CD4-positive, alpha-beta T cell (primary cell): ENCODE measurements around the gene GPX2. TPM values are rescaled to one million over a fixed set of nuclear protein-coding genes. Genes with fewer than 3 reads are reported as not detected.
A peak's percentile ranks its signal among the peaks of the same experiment; 100 is the strongest.

Source experiments
- ATAC-seq: fragments of 200-7000 bp; cut with Tn5 transposase; one replicate; pipeline ENCODE4 v1.10.0; 2022; ENCODE audit warnings: mild to moderate bottlenecking; ENCODE audit not compliant: poor library complexity
- CTCF ChIA-PET: fragments of 350-600 bp; sonication (Branson Sonifier 250); formaldehyde crosslinking; loops from one replicate; lab custom pipeline; 2021; ENCODE audit warnings: antibody characterized with exemption, inconsistent platforms; lab: Charles Lee
- POLR2A ChIA-PET: fragments of 350-600 bp; sonication (Branson Sonifier 250); formaldehyde crosslinking; loops from one replicate; lab custom pipeline; 2021; ENCODE audit warnings: antibody characterized with exemption, inconsistent platforms; lab: Charles Lee
- DNase-seq, 14 experiments: peaks; one replicate each; pipeline ENCODE4 v3.0.0-alpha.2; 2013 to 2020; ENCODE audit warnings: mixed read lengths in 2 of 14
- H3K27ac ChIP-seq, 2 donors: one replicate each; pipeline versions ENCODE4 v1.5.1 to v1.7.0; 2013; ENCODE audit warnings: low read length in 2 of 2, low read depth in 1 of 2, mild to moderate bottlenecking in 1 of 2
- H3K27me3 ChIP-seq, 2 experiments: 1 replicate in 1 of 2; 2 replicates in 1 of 2; pipeline versions ENCODE4 v1.6.1 to v1.7.0; 2013; ENCODE audit warnings: low read length in 2 of 2, control low read depth in 1 of 2, mild to moderate bottlenecking in 1 of 2, moderate library complexity in 1 of 2; ENCODE audit not compliant: insufficient read depth in 2 of 2, control insufficient read depth in 1 of 2
- H3K36me3 ChIP-seq: one replicate; pipeline ENCODE4 v1.6.1; 2013; ENCODE audit warnings: low read length, control low read depth; ENCODE audit not compliant: insufficient read depth
- H3K4me1 ChIP-seq: one replicate; pipeline ENCODE4 v1.6.1; 2013; ENCODE audit warnings: low read length, control low read depth; ENCODE audit not compliant: insufficient read depth
- H3K4me3 ChIP-seq: one replicate; pipeline ENCODE4 v1.5.1; 2013; ENCODE audit warnings: mild to moderate bottlenecking, low read length, moderate library complexity
- H3K9me3 ChIP-seq, 2 experiments: 1 replicate in 1 of 2; 2 replicates in 1 of 2; pipeline versions ENCODE4 v1.6.1 to v1.7.0; 2013; ENCODE audit warnings: low read length in 2 of 2, mild to moderate bottlenecking in 2 of 2, control low read depth in 1 of 2, moderate library complexity in 1 of 2; ENCODE audit not compliant: control insufficient read depth in 1 of 2, insufficient read depth in 1 of 2
- H3K27ac Mint-ChIP-seq: one replicate; pipeline ENCODE4 v1.8.0; 2020; ENCODE audit warnings: mixed read lengths
- H3K27me3 Mint-ChIP-seq: one replicate; pipeline ENCODE4 v1.8.0; 2021; ENCODE audit warnings: mixed read lengths
- H3K36me3 Mint-ChIP-seq: one replicate; pipeline ENCODE4 v1.8.0; 2021; ENCODE audit warnings: low read depth, mixed read lengths
- H3K4me1 Mint-ChIP-seq: one replicate; pipeline ENCODE4 v1.8.0; 2021; ENCODE audit warnings: low read depth, mixed read lengths
- H3K4me3 Mint-ChIP-seq: one replicate; pipeline ENCODE4 v1.8.0; 2020; ENCODE audit warnings: mild to moderate bottlenecking, mixed read lengths
- H3K9me3 Mint-ChIP-seq: one replicate; pipeline ENCODE4 v1.8.0; 2020; ENCODE audit warnings: mixed read lengths
- CTCF ChIP-seq: fragments of 200-600 bp; IDR thresholded peaks from one replicate; pipeline ENCODE4 v1.8.0; 2022; ENCODE audit warnings: antibody characterized with exemption, mild to moderate bottlenecking
- intact Hi-C, 2 experiments: fragments of 100-400 bp; cut with DNase I in 1 of 2; cut with micrococcal nuclease in 1 of 2; formaldehyde crosslinking; loops; one replicate each; pipeline versions ENCODE4 v1.15.1 to v1.9.0; 2023 to 2025; cut with DNase I, micrococcal nuclease
- total RNA-seq, 174 experiments: library from RNA in 2 of 174; stranded (reverse) in 2 of 174; gene quantifications; one replicate each; pipeline ENCODE4 v1.2.3 and lab custom pipeline; 2021 to 2026

GPX2 gene
- total RNA-seq, 2 experiments from 2014 or later, result not detected

DNA sequence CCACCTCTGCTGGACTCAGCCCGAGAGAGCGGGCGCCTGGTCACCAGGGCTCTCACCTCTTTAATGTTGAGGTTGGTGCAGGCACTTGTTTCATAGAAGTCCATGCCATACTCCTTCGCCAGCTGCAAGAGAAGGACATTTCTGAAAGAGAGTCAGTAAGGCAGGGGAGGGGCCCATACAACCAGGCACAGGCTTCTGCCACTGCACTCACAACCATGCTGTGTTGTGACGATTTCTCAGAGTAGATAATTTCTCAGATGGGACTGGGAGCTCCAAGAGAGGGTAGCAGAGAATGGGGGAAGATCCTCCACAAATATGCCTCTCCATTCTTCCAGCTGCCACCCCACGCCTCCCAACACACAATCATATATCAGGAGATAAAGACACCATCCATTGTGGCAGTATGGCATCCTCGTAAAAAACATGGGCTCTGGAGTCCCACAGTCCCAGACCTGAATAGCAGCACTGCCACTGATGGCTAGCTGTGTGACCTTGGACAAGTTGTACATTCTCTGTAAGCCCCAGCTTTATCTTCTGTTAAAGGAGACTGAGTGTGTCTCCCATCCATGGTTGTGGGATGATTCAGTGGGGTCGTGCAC lies 6.2 kb upstream of the GPX2 start:
- no peak for DNase-seq
- intact Hi-C loops, result no loop called here
- Mint-ChIP-seq H3K9me3 (no peaks in the 10 kb centered on the region), H3K27me3 (no peaks in the 10 kb centered on the region), H3K27ac (no peak overlapping the region), H3K4me1 (peaks cover 47% of the 10 kb centered on the region), H3K4me3 (no peak overlapping the region), H3K36me3 (peaks cover 60% of the 10 kb centered on the region)
- no peak overlapping the region for H3K4me3 ChIP-seq
- CTCF ChIA-PET, result no interaction called here
- TF ChIP-seq CTCF, result no peak
- no peak for ATAC-seq
- H3K36me3 ChIP-seq, result peaks cover 53% of the 10 kb centered on the region
- peaks cover 16% of the 10 kb centered on the region for H3K4me1 ChIP-seq
- H3K27me3 ChIP-seq, result no peaks in the 10 kb centered on the region
- POLR2A ChIA-PET, result interaction anchor here (1.0 kb wide), 1 partner anchor 38 kb away, joined by 3 read pairs; no protein-coding TSS in a partner anchor
- H3K9me3 ChIP-seq, result no peaks in the 10 kb centered on the region
- H3K27ac ChIP-seq, result no peak overlapping the region

- Histone ChIP-seq H3K4me1 (peaks cover 20% of the 10 kb centered on the region), H3K27ac (no peak overlapping the region), H3K27me3 (no peaks in the 10 kb centered on the region), H3K9me3 (no peaks in the 10 kb centered on the region), H3K36me3 (peaks cover 59% of the 10 kb centered on the region), H3K4me3 (no peak overlapping the region)
- peaks cover 67% of the 10 kb centered on the region for H3K36me3 Mint-ChIP-seq
- ATAC-seq (no peak), DNase-seq (no peak)
- TF ChIP-seq CTCF, result no peak
- no peaks in the 10 kb centered on the region for H3K27me3 Mint-ChIP-seq
- ChIA-PET CTCF (no interaction called here), POLR2A (interaction anchor here (0.6 to 2.5 kb wide), 3 partner anchors 9 to 37 kb away, joined by 3 to 7 read pairs (median 5); partner anchors contain the start of gene CHURC1)
- H3K4me3 Mint-ChIP-seq, result no peak overlapping the region
- H3K4me1 Mint-ChIP-seq, result peaks cover 53% of the 10 kb centered on the region
- no peak overlapping the region for H3K27ac Mint-ChIP-seq
- H3K9me3 Mint-ChIP-seq, result no peaks in the 10 kb centered on the region
- intact Hi-C loops, result no loop called here
These were observed 5.4 kb upstream of the GPX2 start for GRCh38 chr14:64947710-64948611.

DNA sequence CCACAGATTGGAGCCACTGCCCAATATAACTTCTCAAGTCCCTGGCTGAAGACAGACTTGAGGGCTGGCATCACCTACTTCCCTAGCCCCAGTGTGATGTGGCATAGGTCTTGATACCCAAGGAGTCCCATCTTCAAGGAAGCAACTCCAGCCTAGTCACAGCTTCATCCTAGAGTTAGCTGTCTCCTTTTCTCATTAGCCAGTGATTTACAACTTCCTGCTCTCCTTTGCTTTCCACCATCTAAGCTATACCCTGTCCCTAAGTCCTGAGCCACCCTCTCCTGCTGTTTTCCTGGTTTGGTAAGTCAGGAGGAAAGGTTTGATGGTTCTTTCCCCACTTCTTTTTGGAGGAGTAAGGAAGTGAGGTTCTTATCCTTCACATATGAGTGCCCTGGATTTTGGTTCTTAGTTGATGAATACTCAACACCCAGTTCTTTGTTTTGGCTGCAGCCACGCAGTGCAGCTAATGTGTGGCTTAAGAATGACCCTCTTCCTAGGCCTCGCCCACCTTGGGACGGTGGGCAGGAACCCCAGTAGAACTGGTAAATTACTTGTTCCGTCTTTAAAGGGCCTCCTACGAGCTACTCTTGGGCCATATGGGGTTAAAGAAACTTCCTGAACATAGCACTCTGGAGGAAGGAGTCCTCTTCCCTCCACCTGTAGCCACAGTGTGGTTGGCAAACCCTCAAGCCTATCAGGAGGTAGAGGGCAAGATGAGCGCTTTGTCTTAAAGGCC lies 3.9 kb upstream of the GPX2 start:
- Histone ChIP-seq H3K9me3 (no peaks in the 10 kb centered on the region), H3K36me3 (peaks cover 59% of the 10 kb centered on the region), H3K4me1 (peaks cover 23% of the 10 kb centered on the region), H3K27me3 (no peaks in the 10 kb centered on the region), H3K27ac (no peak overlapping the region), H3K4me3 (no peak overlapping the region)
- CTCF ChIA-PET, result no interaction called here
- ATAC-seq, result no peak
- intact Hi-C loops, result no loop called here
- Mint-ChIP-seq H3K9me3 (no peaks in the 10 kb centered on the region), H3K4me3 (no peak overlapping the region), H3K27ac (peak overlapping the region; percentile 60), H3K27me3 (no peaks in the 10 kb centered on the region), H3K4me1 (peaks cover 54% of the 10 kb centered on the region), H3K36me3 (peaks cover 71% of the 10 kb centered on the region)
- POLR2A ChIA-PET, result interaction anchor here (2.5 kb wide), 1 partner anchor 32 kb away, joined by 7 read pairs; the partner anchor contains the start of gene CHURC1
- TF ChIP-seq CTCF, result no peak
- DNase-seq, result no peak
